RWPE2 (cell line): ENCODE results near the gene CCR8.

ENCODE experiments used
- ATAC-seq: fragments of 200-7000 bp; cut with Tn5 transposase; 3 replicates; pipeline ENCODE4 v1.9.1; 2021; ENCODE audit warnings: low read depth
- DNase-seq: peaks from one replicate; pipeline ENCODE4 v3.0.0-alpha.2; 2020; ENCODE audit warnings: low spot score
- H3K27ac ChIP-seq: fragments of 450-650 bp; 2 replicates; pipeline ENCODE4 v1.5.1; 2017; ENCODE audit warnings: mild to moderate bottlenecking; ENCODE audit not compliant: poor library complexity, severe bottlenecking
- H3K27me3 ChIP-seq: fragments of 250-450 bp; sonication (Bioruptor Pico); 2 replicates; pipeline ENCODE4 v1.5.1; 2021; ENCODE audit warnings: mild to moderate bottlenecking, moderate library complexity; ENCODE audit not compliant: insufficient read depth, poor library complexity, severe bottlenecking
- H3K36me3 ChIP-seq: fragments of 250-450 bp; sonication (Bioruptor Pico); 2 replicates; pipeline ENCODE4 v1.5.1; 2020; ENCODE audit warnings: low read depth, mild to moderate bottlenecking, moderate library complexity
- H3K4me1 ChIP-seq: fragments of 250-450 bp; sonication (Bioruptor Pico); 2 replicates; pipeline ENCODE4 v1.5.1; 2021; ENCODE audit warnings: mild to moderate bottlenecking, moderate library complexity; ENCODE audit not compliant: insufficient read depth, poor library complexity, severe bottlenecking
- H3K4me3 ChIP-seq: fragments of 250-450 bp; sonication (Bioruptor Pico); 2 replicates; pipeline ENCODE4 v1.5.1; 2021; ENCODE audit warnings: mild to moderate bottlenecking, moderate library complexity; ENCODE audit not compliant: severe bottlenecking
- H3K9me3 ChIP-seq: fragments of 250-450 bp; sonication (Bioruptor Pico); 2 replicates; pipeline ENCODE4 v1.5.1; 2021; ENCODE audit warnings: mild to moderate bottlenecking, moderate library complexity; ENCODE audit not compliant: severe bottlenecking
- TF ChIP-seq, protein P1 (sequence below): fragments of 450-650 bp; IDR thresholded peaks from one replicate; pipeline ENCODE4 v1.5.1; 2017; ENCODE audit warnings: mild to moderate bottlenecking, moderate library complexity; ENCODE audit not compliant: poor library complexity, severe bottlenecking

CCR8 gene

GRCh38 chr3:39284457-39284881 lies 45.0 kb upstream of the CCR8 start:
- H3K27ac ChIP-seq, result no peak overlapping the region
- H3K4me3 ChIP-seq, result no peak overlapping the region
- H3K9me3 ChIP-seq, result no peaks in the 10 kb centered on the region
- no peaks in the 10 kb centered on the region for H3K4me1 ChIP-seq
- no peak for DNase-seq
- H3K27me3 ChIP-seq, result no peaks in the 10 kb centered on the region
- H3K36me3 ChIP-seq, result no peaks in the 10 kb centered on the region
- TF ChIP-seq, protein P1, sequence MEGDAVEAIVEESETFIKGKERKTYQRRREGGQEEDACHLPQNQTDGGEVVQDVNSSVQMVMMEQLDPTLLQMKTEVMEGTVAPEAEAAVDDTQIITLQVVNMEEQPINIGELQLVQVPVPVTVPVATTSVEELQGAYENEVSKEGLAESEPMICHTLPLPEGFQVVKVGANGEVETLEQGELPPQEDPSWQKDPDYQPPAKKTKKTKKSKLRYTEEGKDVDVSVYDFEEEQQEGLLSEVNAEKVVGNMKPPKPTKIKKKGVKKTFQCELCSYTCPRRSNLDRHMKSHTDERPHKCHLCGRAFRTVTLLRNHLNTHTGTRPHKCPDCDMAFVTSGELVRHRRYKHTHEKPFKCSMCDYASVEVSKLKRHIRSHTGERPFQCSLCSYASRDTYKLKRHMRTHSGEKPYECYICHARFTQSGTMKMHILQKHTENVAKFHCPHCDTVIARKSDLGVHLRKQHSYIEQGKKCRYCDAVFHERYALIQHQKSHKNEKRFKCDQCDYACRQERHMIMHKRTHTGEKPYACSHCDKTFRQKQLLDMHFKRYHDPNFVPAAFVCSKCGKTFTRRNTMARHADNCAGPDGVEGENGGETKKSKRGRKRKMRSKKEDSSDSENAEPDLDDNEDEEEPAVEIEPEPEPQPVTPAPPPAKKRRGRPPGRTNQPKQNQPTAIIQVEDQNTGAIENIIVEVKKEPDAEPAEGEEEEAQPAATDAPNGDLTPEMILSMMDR, result no peak
- no peak for ATAC-seq

- TF ChIP-seq, protein P1, result no peak
- no peak for ATAC-seq
These were observed 44.2 kb upstream of the CCR8 start for GRCh38 chr3:39285332-39285731.

GRCh38 chr3:39286771-39287170 lies 42.7 kb upstream of the CCR8 start:
- TF ChIP-seq, protein P1, result no peak
- Histone ChIP-seq H3K36me3 (no peaks in the 10 kb centered on the region), H3K4me3 (no peak overlapping the region), H3K4me1 (no peaks in the 10 kb centered on the region), H3K9me3 (no peaks in the 10 kb centered on the region), H3K27ac (no peak overlapping the region), H3K27me3 (no peaks in the 10 kb centered on the region)
- DNase-seq, result no peak
- no peak for ATAC-seq

More at GRCh38 chr3:39285332-39285731, 44.2 kb upstream of the CCR8 start:
- no peaks in the 10 kb centered on the region for H3K4me1 ChIP-seq
- no peak overlapping the region for H3K4me3 ChIP-seq
- no peak overlapping the region for H3K27ac ChIP-seq
- DNase-seq, result no peak
- H3K36me3 ChIP-seq, result no peaks in the 10 kb centered on the region
- H3K9me3 ChIP-seq, result no peaks in the 10 kb centered on the region
- no peaks in the 10 kb centered on the region for H3K27me3 ChIP-seq

GRCh38 chr3:39287216-39288164 lies 42.0 kb upstream of the CCR8 start:
- ATAC-seq (no peak), DNase-seq (no peak)
- TF ChIP-seq, protein P1, result no peak
- no peaks in the 10 kb centered on the region for H3K36me3 ChIP-seq
- H3K4me1 ChIP-seq, result no peaks in the 10 kb centered on the region
- no peaks in the 10 kb centered on the region for H3K27me3 ChIP-seq
- H3K4me3 ChIP-seq, result no peak overlapping the region
- no peak overlapping the region for H3K27ac ChIP-seq
- H3K9me3 ChIP-seq, result no peaks in the 10 kb centered on the region

- no peaks in the 10 kb centered on the region for H3K27me3 ChIP-seq
- no peaks in the 10 kb centered on the region for H3K4me1 ChIP-seq
- H3K4me3 ChIP-seq, result no peak overlapping the region
- no peaks in the 10 kb centered on the region for H3K36me3 ChIP-seq
- ATAC-seq (peak; percentile 96), DNase-seq (peak; percentile 81)
- no peaks in the 10 kb centered on the region for H3K9me3 ChIP-seq
- TF ChIP-seq, protein P1, result peak; percentile 94
- no peak overlapping the region for H3K27ac ChIP-seq
These were observed 41.2 kb upstream of the CCR8 start for GRCh38 chr3:39288300-39288808.
